ENCODE results near the gene TCERG1L.
"Not testable (repeated sequence)": the region's sequence is repeated elsewhere in the genome, so short reads cannot be mapped to it uniquely, and the experiment has no call there.

Gene TCERG1L

DNA sequence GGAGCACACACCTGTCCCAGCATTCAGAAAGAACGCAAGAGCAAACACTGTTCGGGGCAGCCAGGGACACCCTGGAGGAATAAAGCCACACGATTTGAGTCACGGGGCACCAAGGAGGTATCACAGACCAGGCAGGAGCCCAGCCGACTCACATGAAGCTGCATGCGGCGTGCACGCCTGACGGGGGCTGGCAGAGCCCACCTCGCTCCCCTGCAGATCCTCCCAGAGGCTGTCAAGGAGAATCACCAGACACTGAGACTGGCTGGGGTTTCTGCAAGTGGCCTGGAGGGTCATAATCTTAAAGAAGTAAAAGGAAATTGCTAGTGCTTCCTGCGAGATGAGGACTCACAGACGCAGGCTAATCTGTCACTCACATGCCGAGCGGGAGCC is 61.6 kb downstream of the TCERG1L start:
- DNase-seq (ENCODE audit: low read depth in 2 of 2): no peak

DNA sequence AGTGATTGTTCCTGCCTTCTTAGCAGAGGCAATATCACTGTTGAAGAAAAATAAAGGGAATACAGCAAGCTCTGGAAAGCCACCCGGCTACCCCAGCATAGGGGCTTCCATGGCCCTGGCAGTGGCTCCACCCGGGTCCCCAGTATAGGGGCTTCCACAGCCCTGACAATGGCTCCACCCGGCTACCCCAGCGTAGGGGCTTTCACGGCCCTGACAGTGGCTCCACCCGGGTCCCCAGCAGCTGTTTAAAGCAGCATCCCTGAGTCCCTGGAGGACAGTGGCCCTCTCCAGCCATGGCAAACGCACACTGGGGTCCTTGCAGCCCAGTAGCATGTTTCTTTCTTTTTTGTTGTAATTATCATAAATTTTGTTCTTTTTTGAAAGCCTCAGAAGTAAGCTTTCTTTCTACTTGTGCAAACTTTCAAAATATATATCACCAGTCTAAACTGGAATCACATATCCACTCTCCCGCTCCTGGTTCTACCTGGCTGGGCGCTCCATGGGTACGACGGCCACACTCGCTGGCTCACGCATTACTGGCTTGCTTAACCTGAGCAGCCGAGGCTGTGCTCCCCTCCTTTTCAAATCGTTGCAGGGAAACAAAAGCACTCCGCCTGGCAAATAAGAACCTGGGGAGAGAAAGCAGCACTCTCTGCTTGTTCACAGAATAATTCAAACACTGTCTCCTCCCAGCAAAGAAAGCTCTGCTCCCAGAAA is 62.1 kb downstream of the TCERG1L start:
- DNase-seq (ENCODE audit: low read depth in 2 of 2): no peak

DNA sequence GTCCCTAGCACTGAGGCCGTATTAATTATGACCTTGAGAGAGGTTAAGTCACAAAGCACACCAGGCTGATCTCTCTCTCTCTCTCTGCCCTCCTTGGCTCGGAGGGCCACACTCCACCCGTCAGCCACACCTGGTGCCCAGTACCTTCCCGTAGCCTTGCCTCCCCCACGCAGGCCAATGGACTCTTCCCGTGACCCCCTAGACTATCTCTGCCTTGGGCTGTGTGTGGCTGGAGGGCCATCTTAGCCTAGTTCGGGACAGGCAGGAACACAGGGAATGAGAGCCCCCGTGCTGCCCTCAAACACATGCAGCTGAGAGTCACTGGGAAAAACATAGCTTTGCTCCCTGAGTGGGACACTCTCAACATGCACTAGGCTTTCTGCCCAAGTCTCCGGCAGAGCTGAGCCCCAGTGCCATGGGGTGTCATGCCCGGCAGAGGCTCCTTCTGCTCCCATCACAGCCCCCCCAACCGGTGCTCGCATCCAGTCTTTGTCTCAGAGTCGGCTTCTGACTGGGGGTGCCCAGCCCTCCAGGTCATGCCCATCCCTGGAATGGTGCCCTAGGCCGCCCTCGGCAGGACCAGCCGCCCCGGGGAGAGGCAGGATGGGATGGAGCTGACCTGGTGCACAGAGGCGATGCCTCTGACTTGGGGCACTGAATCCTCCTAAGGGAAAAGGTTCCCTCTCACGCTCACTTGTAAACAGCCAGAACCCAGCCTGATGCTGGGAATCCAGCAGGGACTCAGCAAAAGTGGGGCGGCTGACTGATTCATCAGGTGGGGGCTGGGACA is 63.0 kb downstream of the TCERG1L start:
- DNase-seq (ENCODE audit: low read depth in 2 of 2): no peak

DNA sequence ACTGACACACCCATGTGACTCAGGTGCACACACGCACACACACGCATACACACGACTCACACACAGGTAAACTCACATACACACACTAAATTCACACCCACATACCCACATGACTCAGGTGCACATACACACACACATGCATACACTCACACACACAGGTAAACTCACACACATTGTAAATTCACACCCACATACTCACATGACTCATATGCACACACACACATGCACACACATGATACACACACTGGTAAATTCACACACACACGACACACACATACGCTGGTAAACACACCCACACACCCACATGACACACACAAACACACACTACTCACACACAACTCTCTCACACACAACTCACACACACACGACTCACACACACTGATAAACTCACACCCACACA is 63.6 kb downstream of the TCERG1L start:
- DNase-seq (ENCODE audit: low read depth in 2 of 2): no peak

DNA sequence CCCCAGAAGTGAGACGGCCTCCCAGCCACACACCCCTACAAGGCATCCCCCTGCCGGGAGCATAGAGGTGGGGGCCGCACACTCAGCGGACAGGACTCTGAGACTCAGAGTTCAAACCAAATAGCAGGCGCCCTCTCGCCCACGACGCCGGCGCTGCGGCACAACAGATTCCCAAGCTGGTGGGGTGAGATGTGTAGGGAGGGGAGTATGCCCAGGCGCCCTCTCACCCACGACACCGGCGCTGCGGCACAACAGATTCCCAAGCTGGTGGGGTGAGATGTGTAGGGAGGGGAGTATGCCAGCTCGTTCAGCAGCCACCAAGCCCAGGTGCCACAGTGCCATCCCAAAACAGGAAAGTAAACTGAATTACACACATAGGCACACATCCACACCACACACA is 64.7 kb downstream of the TCERG1L start:
- no peak for DNase-seq (ENCODE audit: low read depth in 2 of 2)

DNA sequence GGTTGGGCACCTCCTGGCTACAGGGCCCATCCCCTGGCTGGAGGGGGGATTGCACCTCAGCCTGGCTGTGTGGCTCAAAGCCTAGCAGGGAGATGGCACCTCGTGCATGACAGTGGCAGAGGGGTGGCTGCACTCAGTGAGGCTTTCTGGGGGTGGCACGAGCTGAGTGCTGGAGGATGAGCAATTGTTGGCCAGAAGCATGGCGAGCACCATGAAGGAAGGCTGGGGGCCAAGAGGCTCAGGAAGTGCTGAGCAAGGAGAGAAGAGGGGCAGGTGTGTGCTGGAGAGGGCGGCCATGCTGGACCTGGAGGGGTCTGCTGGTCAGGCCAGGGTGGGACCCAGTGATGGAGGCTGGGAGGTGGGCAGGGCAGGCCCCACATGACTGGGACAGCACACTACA is 65.4 kb downstream of the TCERG1L start:
- no peak for DNase-seq (ENCODE audit: low read depth in 2 of 2)

DNA sequence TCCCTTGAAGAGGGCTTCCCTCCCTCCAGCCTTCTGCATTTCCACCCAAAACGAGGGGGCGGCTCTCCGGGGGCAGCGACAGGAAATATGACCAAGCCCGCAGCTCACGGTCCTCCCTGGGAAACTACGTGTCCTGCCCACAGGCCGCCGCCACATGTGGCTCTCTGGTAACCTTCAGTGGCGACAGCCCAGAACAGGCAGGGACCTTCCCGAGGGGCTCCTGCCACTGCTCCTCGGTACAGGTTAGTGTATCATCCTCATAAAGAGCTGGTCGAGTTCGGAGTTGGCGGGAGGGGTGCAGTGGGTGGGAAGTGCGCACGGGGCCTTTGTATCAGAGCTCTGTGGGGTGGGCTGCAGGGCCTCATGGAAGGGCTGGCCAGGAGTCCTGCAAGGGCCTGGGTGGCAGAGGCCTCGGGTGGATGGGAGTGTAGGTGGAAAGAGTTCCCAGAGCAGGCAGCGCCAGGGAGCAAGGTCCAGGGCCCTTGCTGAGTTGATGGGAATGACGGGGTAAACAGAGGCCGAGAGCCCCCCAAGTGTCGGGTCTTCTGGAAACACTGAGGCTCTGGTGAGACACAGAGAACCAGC is 66.0 kb downstream of the TCERG1L start:
- no peak for DNase-seq (ENCODE audit: low read depth in 2 of 2)

DNA sequence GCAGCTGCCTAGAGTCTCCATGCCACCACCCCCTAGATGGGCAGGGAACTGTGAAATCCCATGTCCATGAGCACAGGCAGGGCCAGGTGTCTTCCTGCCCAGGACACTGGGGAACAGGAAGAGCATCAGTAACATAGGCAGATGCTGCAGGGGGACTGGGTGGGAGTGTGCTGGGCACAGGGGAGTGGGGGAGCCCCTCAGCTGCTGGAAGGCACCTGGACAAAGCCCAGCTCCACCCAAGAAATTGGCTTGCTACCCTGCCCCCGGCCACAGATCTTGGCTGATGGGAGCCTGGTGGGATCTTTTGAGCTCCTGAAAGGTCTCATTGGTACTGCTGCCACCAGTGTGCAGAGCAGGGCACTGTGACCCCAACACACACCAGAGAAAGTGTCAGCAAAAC is 66.7 kb downstream of the TCERG1L start:
- DNase-seq (ENCODE audit: low read depth in 2 of 2): no peak

DNA sequence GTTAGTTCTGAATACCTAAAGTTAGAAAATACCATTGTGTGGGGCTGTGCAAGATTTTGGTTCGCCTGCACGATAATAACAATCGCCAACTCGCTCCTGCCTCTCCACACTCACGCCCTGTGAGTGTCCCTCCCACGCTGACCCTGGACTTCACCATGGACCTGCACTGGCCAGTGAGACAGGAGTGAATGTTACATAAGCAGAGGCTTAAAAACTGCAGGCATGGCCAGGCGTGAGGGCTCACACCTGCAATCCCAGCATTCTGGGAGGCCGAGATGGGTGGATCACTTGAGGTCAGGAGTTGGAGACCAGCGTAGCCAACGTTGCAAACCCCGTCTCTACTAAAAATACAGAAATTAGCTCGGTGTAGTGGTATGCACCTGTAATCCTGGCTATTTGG is 68.4 kb downstream of the TCERG1L start:
- DNase-seq (ENCODE audit: low read depth in 2 of 2): no peak

DNA sequence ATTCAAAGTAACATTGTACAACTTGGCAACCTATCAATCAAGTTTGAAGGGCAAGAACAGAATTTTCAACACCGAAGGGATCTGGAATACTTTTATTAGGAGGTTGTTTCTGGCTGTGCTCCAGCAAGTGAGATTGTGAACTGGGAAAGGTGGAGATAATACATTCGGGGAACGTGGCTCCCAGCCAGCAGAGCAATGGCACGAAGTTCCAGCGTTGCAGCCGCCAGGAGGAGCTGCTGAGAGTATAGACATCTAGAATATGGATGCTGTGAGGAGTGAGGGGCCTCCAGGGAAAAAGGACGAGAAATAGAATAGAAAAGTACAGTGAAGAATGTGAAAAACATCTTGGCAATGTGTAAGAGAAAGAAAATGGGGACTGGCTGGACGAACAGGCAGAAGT is 69.5 kb downstream of the TCERG1L start:
- DNase-seq (ENCODE audit: low read depth in 2 of 2): no peak

DNA sequence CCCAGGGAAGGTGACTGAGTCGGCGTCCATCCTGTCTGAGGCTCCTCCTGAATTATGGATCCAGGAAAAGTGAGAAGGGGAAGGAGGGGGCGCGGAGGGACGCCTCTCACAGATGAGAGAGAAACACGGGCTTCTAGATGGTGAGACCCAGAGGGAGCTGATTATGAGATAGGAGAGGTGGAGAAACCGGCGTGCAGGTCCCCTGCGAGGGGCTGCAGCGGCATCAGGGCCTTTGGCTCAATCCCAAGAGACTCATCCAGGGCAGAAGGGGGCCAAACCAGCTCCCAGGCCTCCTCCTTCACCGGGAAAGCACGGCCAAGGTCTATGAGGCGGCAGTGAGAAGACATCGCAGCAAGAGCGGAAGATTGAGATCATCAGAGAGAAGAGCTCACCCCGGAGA is 70.8 kb downstream of the TCERG1L start:
- DNase-seq (ENCODE audit: low read depth in 2 of 2): no peak

DNA sequence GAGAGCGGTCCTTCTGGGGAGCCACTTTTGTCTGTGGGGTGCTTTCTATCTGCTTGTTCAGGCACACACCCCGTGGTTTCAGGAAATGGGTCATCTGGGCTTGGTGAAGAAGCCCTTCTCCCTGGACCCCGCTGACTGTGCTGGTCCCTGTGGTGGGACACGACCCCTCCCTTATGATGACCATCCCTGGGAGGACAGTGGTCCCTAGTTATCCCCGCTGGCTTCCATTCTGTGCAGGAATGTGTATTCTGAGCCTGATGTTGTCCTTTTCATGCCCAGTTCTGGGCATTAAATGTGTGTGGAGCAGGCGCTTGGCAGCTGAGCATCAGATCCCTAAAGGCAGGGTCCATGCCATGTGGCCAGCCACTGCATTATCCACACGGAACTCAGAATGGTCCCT is 71.6 kb downstream of the TCERG1L start:
- DNase-seq (ENCODE audit: low read depth in 2 of 2): no peak

DNA sequence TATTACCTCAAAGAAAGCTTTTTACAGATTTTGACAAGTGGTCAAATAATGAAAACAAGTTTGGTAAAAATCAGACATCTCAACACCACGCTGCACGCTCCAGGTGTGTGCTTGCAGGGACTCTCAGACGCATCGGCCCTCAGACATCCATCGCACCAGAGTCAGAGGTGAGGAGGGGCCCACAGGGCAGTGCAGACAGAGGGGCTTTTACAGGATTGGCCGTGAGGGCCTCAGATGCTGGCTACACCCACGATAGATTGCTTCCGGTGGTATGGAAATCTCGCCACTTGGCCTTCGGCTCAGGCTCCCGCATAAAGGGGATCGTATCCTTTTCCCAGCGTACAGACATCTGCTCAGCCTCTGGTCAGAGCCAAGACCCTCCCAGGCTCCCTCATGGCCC is 72.1 kb downstream of the TCERG1L start:
- DNase-seq (ENCODE audit: low read depth in 2 of 2): no peak

DNA sequence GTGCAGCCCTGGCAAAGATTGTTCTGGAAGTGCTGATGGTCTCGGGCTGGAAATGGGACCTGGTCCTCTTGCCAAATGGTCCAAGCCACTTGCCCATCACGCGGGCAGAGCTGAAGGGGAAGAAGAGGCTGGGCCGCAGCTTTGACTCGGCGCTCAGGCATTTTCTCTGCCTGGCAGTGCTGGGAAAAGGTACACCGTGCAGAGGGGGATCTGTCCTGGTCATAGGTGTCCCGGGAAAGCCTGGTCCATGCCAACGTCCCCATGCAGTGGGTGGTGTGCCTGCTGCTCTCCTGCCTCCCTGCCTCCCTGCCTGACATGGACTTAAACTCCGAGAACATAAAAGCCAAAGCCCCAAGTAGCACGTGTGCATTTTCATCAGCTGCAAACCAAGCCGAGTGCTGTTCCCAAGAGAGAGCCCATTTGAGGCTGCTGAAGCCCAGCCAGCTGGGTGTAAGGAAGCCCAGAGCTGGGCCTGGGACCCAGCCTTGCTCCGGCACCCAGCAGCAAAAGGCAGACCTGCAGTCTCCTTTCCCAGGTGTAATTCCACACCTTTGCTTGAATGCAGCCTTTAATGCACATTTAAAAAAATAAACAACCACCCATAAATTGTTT is 72.7 kb downstream of the TCERG1L start:
- DNase-seq (ENCODE audit: low read depth in 2 of 2): no peak

DNA sequence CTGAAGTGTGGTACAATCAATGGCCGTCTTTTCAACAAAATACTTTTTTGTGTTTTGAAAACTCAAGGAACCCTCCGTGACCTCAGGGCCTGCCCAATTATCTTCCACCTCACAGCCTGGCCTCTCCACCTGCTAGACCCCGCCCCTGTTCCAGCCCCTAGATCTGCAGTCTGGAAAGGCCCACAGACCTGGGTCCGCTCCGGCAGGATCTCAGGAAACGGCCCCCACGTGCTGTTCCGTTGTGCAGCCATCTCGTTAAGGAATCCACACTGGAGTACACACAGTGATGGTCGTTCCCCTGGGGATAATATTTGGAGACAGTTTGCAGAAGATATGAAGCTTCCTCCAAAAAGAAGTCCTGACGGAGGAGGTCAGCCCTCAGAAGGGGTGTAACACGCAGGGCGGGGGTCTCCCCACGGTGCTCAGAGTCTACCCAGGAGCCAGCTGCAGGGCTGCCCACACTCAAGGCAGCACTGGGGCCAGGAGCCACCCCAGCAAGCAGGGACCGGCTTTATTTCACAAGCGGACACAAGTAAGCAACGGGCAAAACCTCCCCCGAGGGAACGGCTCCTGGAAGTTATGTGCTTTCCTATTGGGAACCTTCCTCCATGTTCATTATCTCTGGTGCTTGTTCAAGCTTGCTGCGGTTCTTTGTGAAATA is 73.4 kb downstream of the TCERG1L start:
- no peak for DNase-seq (ENCODE audit: low read depth in 2 of 2)

DNA sequence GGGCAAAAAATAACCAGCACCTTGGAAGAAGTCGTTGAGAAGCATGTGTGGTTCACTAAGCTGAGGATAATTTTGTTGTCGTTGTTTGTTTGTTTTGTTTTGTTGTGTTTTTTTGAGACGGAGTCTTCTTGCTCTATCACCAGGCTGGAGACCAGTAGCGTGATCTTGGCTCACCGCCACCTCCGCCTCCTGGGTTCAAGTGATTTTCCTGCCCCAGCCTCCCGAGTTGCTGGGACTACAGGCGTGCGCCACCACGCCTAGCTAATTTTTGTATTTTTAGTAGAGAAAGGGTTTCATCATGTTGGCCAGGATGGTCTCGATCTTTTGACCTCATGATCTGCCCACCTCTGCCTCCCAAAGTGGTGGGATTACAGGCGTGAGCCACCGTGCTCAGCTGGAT is 76.9 kb downstream of the TCERG1L start:
- DNase-seq (ENCODE audit: low read depth in 2 of 2): not testable (repeated sequence)

DNA sequence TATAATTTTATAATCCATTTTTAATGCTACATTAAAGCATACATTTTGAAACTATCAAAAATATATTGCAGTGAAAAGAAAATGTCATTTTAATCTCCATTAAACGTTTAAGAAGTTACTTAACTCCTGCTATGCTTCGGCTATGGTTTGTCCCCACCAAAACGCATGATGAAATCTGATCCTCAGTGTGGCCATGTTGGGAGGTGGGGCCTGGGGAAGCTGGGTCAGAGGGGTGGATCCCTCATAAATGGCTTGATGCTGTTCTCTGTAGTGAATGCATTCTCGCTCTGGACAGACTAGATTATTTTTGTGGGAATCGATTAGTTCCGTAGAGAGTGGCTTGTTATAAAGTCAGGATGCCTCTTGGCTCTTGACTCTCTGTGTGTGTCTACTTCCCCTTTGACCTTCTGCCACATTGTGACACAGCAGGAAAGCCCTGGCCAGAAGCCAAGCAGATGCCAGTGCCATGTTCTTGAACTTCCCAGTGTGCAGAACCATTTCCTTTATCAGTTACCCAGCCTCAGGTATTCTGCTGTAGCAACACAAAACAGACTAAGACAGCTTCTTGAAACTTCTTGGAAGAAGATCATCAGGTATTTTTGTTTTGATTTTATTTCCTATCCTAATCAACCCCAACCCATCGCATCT is 77.8 kb downstream of the TCERG1L start:
- no peak for DNase-seq (ENCODE audit: low read depth in 2 of 2)

DNA sequence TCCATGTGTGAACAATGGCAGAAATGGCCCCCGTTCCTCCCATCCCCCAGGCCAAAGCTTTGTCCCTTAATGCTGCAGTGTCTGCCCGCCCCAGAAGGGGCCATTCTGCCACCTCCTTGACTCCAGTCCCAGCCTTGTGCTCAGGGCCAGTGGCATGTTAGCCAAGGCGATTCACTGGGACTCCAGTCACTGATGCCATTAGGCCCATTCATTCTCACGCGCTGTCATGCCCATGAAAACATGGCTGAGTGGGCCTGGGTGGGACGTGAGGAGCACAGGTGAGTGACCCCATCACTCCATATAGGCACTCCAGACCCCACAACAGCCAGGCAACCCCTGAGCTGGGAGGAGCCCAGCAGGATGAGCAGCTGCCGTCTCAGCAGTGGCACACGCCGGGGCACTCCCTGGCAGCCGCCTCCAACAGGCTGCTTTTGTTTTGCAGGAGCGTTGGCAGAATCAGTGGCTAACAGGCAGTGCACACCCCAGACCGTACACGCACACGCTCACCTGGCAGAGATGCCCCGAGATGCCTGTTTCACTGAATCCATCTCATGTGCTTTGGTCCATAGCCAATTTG is 79.5 kb downstream of the TCERG1L start:
- DNase-seq (ENCODE audit: low read depth in 2 of 2): no peak

DNA sequence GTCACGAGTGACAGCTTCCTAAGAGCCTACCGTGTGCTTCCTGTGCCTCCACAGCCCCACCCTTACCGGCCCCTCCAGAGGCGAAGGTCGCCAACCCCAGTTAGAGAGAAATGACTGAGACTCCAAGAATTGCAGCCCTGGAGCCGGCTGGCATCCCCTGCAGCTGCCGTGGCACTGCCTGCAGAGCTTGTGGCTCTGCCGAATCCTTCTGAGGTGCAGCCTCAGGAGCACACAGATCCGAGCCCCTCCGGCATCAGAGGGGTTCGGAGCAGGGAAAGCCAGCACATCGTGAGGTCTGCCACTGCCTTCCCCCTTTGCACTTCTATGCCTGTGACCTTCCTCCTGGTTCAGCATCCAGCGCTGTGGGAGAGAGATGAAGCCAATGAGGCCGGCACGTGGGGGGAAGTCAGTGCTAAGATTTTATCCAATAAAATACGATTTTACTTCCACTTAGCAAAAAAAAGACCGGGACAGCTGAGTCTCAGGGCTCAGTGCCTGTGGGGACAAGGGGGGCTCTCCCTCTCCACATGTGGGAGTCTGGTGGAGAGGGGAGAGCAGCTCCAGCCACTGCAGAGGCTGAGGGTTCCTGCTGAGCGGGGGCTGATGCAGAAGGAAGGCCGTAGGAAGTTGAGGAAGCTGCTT is 80.1 kb downstream of the TCERG1L start:
- DNase-seq (ENCODE audit: low read depth in 2 of 2): no peak

DNA sequence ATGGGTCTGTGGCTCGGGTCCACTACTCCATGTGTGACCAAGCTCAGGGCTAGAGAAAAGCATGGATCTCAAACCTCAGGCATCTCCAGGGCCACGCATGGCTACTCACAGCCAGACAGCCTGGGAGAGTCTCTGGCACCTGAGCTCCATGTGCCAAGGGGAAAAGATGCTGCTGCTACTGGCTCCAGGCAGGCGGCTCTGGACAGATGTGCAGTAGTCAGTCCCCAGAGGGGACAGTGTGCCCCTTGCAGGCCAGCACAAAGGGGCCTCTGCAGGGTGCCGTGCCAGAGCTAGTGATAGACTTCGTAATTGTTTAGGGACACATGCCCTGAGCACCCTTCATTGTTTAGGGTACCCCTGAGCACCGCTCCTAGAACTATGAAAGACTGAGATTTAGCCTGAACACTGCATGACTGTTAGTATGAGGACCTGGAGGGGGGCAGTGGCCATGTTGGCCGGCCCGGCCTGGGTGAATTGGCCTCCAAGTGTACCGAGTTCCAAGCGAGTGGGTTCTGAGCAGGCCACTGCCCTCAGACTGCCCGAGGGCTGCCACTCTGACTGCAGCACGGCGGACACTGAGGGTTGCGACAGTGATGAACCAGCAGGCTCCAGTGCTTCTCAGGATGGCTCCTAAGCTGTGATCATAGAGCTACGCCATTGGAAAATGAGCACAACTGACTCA is 80.7 kb downstream of the TCERG1L start:
- no peak for DNase-seq (ENCODE audit: low read depth in 2 of 2)
